ENCODE results near the gene LIN7C. TPM values are rescaled to one million over a fixed set of nuclear protein-coding genes. Genes with fewer than 3 reads are reported as not detected.

Gene LIN7C
- total and polyA plus RNA-seq, 4 donors: 5.2 to 43.7 (median 25.8) TPM

- H3K27me3 ChIP-seq (ENCODE audit: control insufficient read depth in 4 of 4, insufficient read depth in 4 of 4, low read length in 3 of 4): no peaks in the 10 kb centered on the region
Measured at GRCh38 chr11:27535103-27535502, 28.5 kb upstream of the LIN7C start.

DNA sequence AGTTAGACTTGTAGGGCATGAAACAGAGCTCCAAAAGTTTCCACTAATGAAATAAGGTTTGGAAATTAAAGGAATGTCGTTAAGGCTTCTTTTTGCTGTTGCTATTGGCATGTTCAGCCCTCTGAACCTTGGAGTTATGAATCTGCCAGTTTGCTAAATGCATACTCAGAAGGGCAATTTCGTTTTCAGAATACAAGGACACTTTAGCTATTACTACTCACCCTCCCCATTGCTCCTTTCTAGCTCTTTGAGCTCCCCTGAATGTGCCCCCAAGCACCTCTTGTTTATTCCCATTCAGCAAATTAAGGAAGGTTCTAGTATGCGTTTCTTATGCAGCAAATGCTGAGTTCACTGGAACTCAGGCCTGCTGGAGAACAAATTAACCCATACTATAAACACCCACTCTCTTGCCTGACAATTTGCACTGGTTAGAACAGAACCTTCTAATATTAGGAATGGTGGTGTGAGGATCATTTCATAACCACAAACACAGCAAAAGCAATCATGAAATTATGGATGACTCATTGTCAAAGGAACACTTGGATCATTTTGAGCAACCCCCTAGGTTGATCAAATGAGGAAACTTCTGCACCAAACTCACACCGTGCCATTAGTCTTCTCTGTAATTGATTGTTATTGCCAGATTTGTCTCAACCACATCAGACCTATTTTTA is 26.2 kb upstream of the LIN7C start:
- H3K9me3 ChIP-seq (ENCODE audit: control insufficient read depth in 4 of 4, low read length in 3 of 4): no peaks in the 10 kb centered on the region
- H3K27ac ChIP-seq (ENCODE audit: low read depth in 1 of 2, low read length in 2 of 2): no peak overlapping the region
- no peak overlapping the region for H3K4me3 ChIP-seq (ENCODE audit: low read depth in 1 of 3, low read length in 3 of 3)
- WGBS: 79% methylated on average over 4 of the region's 4 CpGs
- DNase-seq (ENCODE audit: low spot score): no peak
- no peaks in the 10 kb centered on the region for H3K27me3 ChIP-seq (ENCODE audit: control insufficient read depth in 4 of 4, insufficient read depth in 4 of 4, low read length in 3 of 4)
- peaks cover 1 to 7% (median 6%) of the 10 kb centered on the region in 4 donors for H3K4me1 ChIP-seq (ENCODE audit: control insufficient read depth in 4 of 4, insufficient read depth in 4 of 4, low read length in 3 of 4)
- no peak overlapping the region for H3K9ac ChIP-seq (ENCODE audit: low read depth in 1 of 2, low read length in 2 of 2)
- H3K36me3 ChIP-seq (ENCODE audit: control insufficient read depth in 4 of 4, insufficient read depth in 3 of 4, low read depth in 1 of 4, low read length in 3 of 4): no peaks in the 10 kb centered on the region
- no peak for TF ChIP-seq RAD21 (IDR thresholded peaks at IDR 0.05)
- no peak for TF ChIP-seq SP1 (IDR thresholded peaks at IDR 0.05)
- TF ChIP-seq FOXA2 (IDR thresholded peaks at IDR 0.05): no peak
- TF ChIP-seq HNF4A (conservative IDR thresholded peaks at IDR 0.05): no peak
- TF ChIP-seq, protein P1, sequence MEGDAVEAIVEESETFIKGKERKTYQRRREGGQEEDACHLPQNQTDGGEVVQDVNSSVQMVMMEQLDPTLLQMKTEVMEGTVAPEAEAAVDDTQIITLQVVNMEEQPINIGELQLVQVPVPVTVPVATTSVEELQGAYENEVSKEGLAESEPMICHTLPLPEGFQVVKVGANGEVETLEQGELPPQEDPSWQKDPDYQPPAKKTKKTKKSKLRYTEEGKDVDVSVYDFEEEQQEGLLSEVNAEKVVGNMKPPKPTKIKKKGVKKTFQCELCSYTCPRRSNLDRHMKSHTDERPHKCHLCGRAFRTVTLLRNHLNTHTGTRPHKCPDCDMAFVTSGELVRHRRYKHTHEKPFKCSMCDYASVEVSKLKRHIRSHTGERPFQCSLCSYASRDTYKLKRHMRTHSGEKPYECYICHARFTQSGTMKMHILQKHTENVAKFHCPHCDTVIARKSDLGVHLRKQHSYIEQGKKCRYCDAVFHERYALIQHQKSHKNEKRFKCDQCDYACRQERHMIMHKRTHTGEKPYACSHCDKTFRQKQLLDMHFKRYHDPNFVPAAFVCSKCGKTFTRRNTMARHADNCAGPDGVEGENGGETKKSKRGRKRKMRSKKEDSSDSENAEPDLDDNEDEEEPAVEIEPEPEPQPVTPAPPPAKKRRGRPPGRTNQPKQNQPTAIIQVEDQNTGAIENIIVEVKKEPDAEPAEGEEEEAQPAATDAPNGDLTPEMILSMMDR (IDR thresholded peaks at IDR 0.05; ENCODE audit: low read depth, low read length, missing input control): no peak
- no peak for TF ChIP-seq EGR1 (IDR thresholded peaks at IDR 0.05; ENCODE audit: low read depth in 2 of 2)
- no peak for TF ChIP-seq NR2F2 (IDR thresholded peaks at IDR 0.05)
- no peak for TF ChIP-seq TAF1 (conservative IDR thresholded peaks at IDR 0.05)
- TF ChIP-seq YY1 (IDR thresholded peaks at IDR 0.05): no peak
- TF ChIP-seq MAX (IDR thresholded peaks at IDR 0.05): no peak
- TF ChIP-seq GABPA (IDR thresholded peaks at IDR 0.05 in 1 of 2, conservative IDR thresholded peaks at IDR 0.05 in 1 of 2): no peak

More at GRCh38 chr11:27535103-27535502, 28.5 kb upstream of the LIN7C start:
- Histone ChIP-seq H3K9ac (ENCODE audit: low read depth in 1 of 2, low read length in 2 of 2) (no peak overlapping the region), H3K27ac (ENCODE audit: low read depth in 1 of 2, low read length in 2 of 2) (no peak overlapping the region), H3K36me3 (ENCODE audit: control insufficient read depth in 4 of 4, insufficient read depth in 3 of 4, low read depth in 1 of 4, low read length in 3 of 4) (no peaks in the 10 kb centered on the region), H3K4me1 (ENCODE audit: control insufficient read depth in 4 of 4, insufficient read depth in 4 of 4, low read length in 3 of 4) (peaks cover 0 to 1% (median 0%) of the 10 kb centered on the region in 4 donors), H3K9me3 (ENCODE audit: control insufficient read depth in 4 of 4, low read length in 3 of 4) (no peaks in the 10 kb centered on the region), H3K4me3 (ENCODE audit: low read depth in 1 of 3, low read length in 3 of 3) (no peak overlapping the region)
- DNase-seq (ENCODE audit: low spot score): no peak
- no peak for TF ChIP-seq JUND (IDR thresholded peaks at IDR 0.05)
- no peak for TF ChIP-seq MAX (IDR thresholded peaks at IDR 0.05)
- TF ChIP-seq, protein P2, sequence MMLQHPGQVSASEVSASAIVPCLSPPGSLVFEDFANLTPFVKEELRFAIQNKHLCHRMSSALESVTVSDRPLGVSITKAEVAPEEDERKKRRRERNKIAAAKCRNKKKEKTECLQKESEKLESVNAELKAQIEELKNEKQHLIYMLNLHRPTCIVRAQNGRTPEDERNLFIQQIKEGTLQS (IDR thresholded peaks at IDR 0.05): no peak
- TF ChIP-seq EGR1 (IDR thresholded peaks at IDR 0.05; ENCODE audit: low read depth in 2 of 2): no peak
- TF ChIP-seq SP1 (IDR thresholded peaks at IDR 0.05): no peak
- TF ChIP-seq, protein P3, sequence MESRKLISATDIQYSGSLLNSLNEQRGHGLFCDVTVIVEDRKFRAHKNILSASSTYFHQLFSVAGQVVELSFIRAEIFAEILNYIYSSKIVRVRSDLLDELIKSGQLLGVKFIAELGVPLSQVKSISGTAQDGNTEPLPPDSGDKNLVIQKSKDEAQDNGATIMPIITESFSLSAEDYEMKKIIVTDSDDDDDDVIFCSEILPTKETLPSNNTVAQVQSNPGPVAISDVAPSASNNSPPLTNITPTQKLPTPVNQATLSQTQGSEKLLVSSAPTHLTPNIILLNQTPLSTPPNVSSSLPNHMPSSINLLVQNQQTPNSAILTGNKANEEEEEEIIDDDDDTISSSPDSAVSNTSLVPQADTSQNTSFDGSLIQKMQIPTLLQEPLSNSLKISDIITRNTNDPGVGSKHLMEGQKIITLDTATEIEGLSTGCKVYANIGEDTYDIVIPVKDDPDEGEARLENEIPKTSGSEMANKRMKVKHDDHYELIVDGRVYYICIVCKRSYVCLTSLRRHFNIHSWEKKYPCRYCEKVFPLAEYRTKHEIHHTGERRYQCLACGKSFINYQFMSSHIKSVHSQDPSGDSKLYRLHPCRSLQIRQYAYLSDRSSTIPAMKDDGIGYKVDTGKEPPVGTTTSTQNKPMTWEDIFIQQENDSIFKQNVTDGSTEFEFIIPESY (IDR thresholded peaks at IDR 0.05): no peak
- no peak for TF ChIP-seq FOXA2 (IDR thresholded peaks at IDR 0.05)
- no peak for TF ChIP-seq YY1 (IDR thresholded peaks at IDR 0.05)
- no peak for TF ChIP-seq HNF4G (IDR thresholded peaks at IDR 0.05)
- WGBS: 97% methylated on average over 2 of the region's 2 CpGs

All from liver (tissue), 9 donors.